HG02798 (cell line): ENCODE results near the gene CSTPP1.

Experiments used
- ATAC-seq: cut with Tn5 transposase; IDR thresholded peaks from one replicate; pipeline ENCODE4 v1.9.1; 2021; ENCODE audit warnings: mild to moderate bottlenecking; ENCODE audit not compliant: unreplicated experiment, poor library complexity

CSTPP1 gene

DNA sequence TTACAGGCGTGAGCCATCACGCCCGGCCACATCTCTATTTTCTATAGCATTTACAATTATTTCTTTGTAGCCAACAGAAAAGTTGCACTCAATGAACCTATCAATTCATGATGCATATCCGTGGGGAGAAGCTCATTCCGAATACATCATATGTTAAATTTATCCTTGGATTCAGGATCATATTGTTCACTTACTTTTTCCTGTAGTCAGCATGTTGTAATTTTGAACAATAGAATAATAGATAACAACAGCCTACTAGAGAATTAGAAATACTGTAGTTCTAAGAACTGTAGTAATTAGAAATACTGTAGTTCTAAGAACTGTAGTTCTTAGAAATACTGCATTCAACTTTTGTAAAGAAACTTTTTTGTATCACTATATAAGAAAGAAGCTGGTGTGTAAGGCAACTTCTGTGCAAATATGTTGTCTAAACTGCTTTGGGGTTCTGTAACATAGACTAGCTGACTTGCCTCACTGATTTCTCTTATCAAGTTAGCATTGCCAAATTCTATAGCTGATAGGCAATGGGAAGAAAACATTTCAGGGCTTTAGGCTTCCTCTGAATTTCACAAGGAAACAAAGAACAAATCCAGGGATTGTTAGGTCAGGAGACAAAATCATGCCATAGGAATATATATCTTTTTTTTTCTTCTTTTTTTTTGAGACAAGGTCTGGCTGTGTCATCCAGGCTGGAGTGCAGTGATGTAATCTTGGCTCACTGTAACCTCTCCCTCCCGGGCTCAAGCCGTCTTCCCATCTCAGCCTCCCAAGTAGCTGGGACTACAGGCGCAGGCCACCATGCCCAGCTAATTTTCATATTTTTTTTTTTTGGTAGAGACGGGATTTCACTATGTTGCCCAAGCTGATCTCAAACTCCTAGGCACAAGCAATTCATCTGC lies 91.9 kb downstream of the CSTPP1 start:
- ATAC-seq = no peak

DNA sequence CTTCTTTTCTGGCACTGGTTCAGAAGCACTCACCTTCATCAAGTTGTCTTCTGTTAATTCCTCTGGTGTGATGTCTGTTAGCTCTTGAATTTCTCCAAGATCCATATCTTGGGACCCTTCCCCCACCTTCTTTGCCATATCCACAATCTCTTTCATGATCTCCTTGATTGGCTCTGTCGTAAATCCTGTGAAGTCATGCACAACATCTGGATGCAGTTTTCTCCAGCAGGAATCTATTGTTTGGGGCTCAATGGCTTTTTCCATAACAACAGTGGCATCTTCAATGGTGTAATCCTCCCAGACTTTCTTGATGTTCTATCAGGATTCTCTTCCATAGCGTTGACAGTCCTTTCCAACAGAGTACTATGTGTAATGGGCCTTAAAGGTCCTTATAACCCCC lies 96.9 kb downstream of the CSTPP1 start:
- ATAC-seq = no peak

DNA sequence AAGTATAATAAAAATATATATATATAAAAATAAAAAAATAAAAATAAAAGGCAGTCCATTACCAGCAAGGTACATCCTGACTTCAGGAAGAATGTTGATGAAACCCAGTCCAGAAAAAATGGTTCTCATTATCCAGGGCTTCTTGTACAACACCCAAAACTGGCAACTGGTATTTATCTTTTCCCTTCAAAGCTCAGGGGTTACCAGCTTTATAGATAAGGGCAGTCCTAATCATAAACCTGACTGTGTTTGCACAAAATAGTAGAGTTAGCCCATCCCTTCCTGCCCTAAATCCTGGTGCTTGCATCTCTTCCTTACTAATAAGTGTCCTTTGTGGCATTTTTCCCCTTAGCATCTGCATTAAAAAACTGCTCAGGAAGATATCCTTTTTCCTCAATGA lies 97.5 kb downstream of the CSTPP1 start:
- no peak for ATAC-seq

DNA sequence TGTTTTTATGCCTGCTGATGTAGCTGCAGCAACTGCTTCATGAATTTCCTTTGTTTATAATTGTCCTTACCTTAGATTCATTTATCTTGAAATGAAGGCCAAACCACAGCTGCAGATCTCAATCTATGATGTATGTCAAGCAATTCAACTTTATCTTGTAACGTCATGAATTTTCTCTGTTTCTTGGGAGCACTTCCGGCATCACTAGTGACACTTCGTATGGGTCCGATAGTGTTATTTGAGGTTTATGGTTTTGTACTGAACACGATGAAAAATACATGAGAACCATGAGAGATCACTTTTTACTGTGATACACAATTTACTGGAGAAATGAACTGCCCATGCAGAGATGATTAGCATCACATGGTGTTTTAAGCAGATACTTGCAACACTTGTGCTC lies 98.5 kb downstream of the CSTPP1 start:
- no peak for ATAC-seq

DNA sequence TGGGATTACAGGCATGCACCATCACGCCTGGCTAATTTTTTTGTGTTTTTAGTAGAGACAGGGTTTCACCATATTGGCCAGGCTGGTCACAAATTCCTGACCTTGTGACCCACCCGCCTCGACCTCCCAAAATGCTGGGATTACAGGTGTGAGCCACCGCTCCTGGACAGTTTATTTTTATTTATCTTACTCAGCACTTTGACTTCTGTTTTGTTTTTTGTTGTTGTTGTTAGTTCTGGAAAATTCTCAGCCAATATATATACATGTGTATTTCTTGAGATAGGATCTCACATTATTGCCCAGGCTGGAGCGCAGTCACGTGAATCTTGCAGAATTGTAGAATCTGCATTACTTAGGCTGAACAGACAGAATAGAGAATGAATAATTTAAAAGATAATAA lies 107.6 kb downstream of the CSTPP1 start:
- ATAC-seq = no peak

- ATAC-seq = no peak
Observed at GRCh38 chr11:47047972-47048371, 111.4 kb downstream of the CSTPP1 start.

DNA sequence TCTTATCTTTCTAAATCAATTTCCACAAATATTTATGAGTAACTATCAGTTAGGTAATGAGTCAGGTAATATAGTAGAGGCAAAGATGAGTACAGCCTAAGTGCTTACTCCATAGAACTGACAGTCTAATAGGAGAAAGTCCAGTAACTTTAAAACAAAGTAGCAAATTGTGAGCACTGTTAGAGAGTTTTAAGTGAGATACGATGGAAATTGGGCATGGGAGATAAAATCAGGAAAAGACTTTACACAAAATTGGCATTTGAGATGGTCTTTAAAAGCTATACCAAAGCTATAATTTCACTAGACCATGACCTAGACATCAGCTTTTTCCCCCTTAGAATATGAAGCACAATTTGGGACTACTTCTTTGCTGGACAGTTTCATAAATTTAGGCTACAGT lies 113.7 kb downstream of the CSTPP1 start:
- ATAC-seq = no peak

GRCh38 chr11:47051217-47051616 lies 114.7 kb downstream of the CSTPP1 start:
- ATAC-seq = no peak

DNA sequence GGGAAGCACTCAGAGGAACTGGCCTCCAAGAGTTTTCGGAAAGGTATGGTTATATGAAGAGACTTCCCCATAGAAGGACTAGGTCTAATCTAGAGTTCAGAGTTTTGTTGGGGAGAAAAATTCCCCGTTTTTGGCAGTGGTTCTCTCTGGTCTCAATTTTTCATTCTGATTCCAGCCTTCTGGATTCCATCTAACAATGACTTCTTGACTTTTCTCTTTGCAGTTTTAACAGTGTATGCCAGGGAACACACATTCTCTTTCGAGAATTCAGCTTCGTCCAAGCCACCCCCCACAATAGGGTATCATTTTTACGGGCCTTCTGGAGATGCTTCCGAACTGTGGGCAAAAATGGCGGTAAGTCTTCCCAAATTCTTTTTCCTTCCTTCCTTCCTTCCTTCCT lies 115.6 kb downstream of the CSTPP1 start:
- ATAC-seq = no peak

DNA sequence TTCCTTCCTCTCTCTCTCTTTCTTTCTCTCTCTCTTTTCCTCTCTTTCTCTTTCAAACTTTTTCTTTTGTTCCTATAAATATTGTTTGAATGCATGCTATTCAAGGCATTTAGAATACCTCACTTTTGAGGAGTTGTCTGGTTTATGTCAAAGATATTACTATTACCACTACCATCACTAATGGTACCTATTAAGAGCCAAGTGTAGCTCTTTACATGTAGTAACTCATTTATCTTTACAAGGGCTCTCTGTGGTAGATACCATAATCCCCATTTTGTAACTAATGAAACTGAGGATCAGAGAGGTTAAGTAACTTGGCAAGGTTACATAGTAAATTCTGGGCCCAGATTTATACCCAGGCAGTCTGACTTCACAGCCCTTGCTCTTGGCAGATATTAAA lies 116.0 kb downstream of the CSTPP1 start:
- ATAC-seq = no peak

DNA sequence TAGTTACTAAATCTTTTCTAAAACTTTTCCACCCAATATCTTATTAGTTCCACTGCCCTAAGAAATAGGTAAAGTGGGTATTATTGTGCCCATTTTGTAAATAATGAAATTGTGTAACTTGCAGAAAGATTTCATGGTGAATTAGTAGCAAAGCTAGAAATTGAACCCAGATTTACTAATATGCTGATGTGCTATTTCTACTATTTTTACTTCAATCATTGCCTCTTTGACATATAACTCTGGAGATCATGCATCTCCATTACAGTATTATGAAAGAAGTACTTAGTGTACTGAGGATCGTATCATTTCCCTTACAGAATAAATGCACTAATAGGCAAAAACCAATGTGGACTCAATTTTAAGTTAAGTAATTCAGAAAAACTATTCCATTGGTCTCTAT lies 119.0 kb downstream of the CSTPP1 start:
- no peak for ATAC-seq

GRCh38 chr11:47056261-47056915 lies 119.8 kb downstream of the CSTPP1 start:
- ATAC-seq = no peak

DNA sequence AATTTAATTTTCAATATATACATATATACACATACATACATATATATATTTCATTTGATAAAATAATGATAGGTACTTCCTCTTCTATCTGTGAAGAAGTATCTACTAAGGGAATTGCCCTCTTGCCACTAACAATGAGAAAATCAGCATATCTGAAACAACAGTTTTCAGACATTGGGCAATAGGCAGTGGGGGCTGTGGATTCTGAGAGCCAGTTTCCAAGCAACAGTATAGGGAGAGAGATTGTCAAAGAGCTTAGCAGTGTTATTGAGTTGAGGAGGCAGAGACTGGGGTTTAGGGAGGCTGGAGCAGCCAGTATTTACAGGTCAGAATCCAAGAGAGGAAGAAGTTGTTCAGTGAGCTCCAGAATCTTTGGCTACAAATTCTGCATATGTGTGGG lies 120.8 kb downstream of the CSTPP1 start:
- ATAC-seq = no peak

DNA sequence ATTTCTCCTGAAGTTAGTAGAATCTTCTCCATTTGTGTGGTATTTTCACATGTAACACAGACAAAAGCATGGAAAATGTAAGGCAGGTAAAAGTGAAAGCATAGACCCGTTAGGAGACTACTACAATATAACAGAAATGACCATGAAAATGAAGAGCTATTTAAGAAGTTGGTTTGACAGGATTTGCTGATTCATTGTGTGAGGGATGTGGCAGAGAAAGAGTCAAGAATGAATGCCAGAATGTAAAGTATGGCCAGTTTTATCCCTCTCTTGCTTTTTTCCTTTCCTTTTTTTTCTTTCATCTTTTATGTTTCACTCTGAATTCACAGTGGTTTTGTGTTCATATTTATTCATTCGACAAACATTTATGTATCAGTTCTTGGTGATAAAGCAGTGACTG lies 124.2 kb downstream of the CSTPP1 start:
- ATAC-seq = no peak

GRCh38 chr11:47061429-47062178 lies 125.0 kb downstream of the CSTPP1 start:
- ATAC-seq = no peak

- ATAC-seq = no peak
Observed at GRCh38 chr11:47062736-47063135, 126.2 kb downstream of the CSTPP1 start.

DNA sequence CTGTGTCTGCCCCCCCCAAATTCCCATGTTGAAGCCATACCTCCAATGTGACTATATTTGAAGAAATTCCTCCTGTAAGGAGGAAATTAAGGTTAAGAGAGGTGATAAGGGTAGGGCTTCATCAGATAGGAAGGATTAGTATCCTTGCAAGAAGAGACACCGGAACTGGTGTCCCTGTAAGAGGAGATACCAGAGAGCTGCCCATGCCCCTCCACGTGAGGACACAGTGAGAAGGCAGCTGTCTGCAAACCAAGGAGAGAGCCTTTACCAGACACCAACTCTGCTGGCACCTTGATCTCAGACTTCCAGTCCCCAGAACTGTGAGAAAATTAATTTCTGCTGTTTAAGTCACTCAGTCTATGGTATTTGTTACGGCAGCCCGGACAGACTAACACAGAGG lies 130.8 kb downstream of the CSTPP1 start:
- no peak for ATAC-seq

DNA sequence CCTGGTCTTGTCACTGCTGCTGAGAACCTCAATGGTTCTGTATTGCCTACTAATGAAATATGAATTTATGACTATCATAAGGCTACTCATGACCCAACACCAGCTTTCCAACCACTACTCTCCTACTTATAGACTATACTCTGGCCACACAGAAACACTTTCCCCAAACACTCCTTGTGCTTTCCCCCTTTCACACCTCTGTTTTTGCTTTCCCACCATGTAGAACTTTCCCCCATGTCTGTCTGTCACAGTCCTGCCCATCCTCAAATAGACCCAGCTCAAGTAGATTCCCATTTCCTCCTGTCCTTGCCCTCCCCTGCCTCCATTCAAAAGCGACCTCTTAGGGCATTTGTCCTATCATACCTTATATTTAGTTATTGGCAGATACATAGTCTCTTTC lies 134.2 kb downstream of the CSTPP1 start:
- no peak for ATAC-seq

DNA sequence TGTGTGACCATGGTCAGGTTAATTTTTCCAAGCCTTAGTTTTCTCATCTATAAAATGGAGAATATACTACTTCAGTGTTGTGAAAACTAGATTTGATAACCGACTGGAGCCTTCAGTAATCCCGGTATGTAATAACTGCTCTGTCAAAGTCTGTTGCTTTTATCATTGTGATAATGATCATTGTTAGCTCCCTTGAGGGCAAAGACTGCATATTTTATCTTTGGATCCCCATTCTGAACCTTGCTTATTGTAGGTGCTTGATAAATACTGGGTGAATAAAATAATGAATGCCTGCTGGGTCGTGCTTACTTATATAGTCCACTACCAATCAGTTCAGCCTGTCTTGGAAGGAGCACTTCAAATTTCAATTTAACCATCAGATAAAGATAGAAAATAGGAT lies 134.8 kb downstream of the CSTPP1 start:
- no peak for ATAC-seq

DNA sequence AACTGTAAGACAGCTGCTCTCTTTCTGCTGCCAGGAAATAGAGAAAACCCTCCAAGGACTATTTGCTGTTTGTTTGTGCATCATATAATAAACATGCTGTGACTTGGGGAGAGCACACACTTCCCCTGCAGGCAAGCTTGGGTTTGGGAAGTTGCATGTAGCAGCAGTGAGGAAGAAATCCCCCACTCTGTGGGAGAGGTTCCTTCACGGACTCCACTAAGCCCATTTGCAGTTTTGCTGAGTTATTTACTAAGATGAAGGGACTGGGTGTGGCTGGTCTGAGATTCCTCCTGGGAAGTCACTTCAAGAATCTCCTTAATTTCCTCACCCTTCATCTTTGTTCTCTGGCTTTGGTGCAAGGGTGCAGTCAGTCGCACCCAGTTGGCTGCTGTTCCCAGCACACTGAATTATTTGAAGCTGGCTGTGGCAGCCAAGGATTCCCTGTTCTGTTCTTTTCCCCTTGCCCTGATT lies 135.3 kb downstream of the CSTPP1 start:
- no peak for ATAC-seq
